Bronchial epithelial cell (primary cell): ENCODE data around the gene EPS15. TPM values are rescaled to one million over a fixed set of nuclear protein-coding genes. Genes with fewer than 3 reads are reported as not detected.

Experiments used
- DNase-seq: peaks from one replicate; pipeline ENCODE4 v3.0.0-alpha.2; 2010; ENCODE audit warnings: low read depth
- FAIRE-seq: peaks from 2 replicates; lab custom pipeline; 2011; peaks lifted over from hg19 to GRCh38; lab: Jason Lieb, UNC
- H3K27me3 ChIP-seq: 2 replicates; pipeline ENCODE4 v1.5.1; 2011; ENCODE audit warnings: low read length; ENCODE audit not compliant: control insufficient read depth, insufficient read depth
- H3K36me3 ChIP-seq: 2 replicates; pipeline ENCODE4 v1.5.1; 2011; ENCODE audit warnings: low read length; ENCODE audit not compliant: control insufficient read depth, insufficient read depth
- H3K4me3 ChIP-seq: 2 replicates; pipeline ENCODE4 v1.5.1; 2011; ENCODE audit warnings: mild to moderate bottlenecking, low read depth, low read length, control low read depth
- CTCF ChIP-seq: IDR thresholded peaks from 2 replicates; pipeline ENCODE4 v1.5.1; 2011; ENCODE audit warnings: mild to moderate bottlenecking, moderate library complexity, low read length, control low read depth, inconsistent platforms; ENCODE audit not compliant: insufficient read depth, severe bottlenecking
- total RNA-seq: library from RNA; depleted of rRNA; stranded (reverse); fragments of >200 nt; gene quantifications from 2 replicates; pipeline ENCODE4 v1.2.1, GENCODE V29; 2014

Gene EPS15
- total RNA-seq, 1 donor from 2014 or later: 34.8 TPM

- no peaks in the 10 kb centered on the region for H3K27me3 ChIP-seq
- no peaks in the 10 kb centered on the region for H3K36me3 ChIP-seq
- no peak for TF ChIP-seq CTCF
- DNase-seq (no peak), FAIRE-seq (no peak)
- no peak overlapping the region for H3K4me3 ChIP-seq
Observed at GRCh38 chr1:51523931-51524330, 4.9 kb upstream of the EPS15 start.

- H3K4me3 ChIP-seq: no peak overlapping the region
- no peaks in the 10 kb centered on the region for H3K27me3 ChIP-seq
- FAIRE-seq (no peak), DNase-seq (peak; percentile 33)
- H3K36me3 ChIP-seq: no peaks in the 10 kb centered on the region
- no peak for TF ChIP-seq CTCF
Observed at GRCh38 chr1:51520700-51521248, 1.7 kb upstream of the EPS15 start.

DNA sequence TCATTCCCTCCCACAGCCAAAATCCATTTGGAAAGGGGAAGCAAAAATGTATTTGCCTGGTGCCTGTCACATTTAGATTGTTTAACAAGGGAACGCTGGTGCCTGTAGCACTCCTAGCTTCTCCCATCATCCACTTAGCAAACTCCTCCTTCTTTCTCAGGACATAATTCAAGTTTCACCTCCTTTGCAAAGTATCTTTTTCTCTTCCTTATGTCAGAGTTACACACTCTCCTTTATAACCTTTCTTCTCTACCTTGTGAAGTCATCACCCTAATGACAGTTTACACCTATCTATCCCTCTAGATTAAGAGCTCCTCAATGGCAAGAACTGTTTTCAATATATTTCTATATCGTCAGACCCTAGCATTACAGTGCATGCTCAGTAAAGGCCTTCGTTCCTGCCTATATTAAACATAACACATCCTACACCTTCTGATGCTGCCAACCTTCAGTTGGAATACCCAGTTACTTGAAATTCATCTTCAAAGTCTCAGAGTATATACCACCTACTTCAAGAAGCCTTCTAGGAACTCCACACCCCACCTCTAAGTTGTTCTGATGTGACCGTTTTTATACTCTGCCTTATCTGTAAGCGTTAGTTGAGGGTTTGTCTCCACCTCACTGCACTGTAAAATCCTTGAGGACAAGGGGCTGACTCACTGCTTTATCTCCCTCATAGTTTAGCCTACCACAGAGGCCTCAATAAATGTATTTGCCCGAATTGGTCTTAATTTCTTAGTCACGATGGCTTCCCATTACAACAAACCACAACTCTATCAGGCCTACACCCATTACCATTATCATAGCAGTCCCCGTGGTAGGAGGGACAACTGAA, 1.0 kb upstream of the EPS15 start:
- FAIRE-seq (no peak), DNase-seq (peak; percentile 35)
- TF ChIP-seq CTCF: no peak
- Histone ChIP-seq H3K4me3 (no peak overlapping the region), H3K27me3 (no peaks in the 10 kb centered on the region), H3K36me3 (no peaks in the 10 kb centered on the region)

DNA sequence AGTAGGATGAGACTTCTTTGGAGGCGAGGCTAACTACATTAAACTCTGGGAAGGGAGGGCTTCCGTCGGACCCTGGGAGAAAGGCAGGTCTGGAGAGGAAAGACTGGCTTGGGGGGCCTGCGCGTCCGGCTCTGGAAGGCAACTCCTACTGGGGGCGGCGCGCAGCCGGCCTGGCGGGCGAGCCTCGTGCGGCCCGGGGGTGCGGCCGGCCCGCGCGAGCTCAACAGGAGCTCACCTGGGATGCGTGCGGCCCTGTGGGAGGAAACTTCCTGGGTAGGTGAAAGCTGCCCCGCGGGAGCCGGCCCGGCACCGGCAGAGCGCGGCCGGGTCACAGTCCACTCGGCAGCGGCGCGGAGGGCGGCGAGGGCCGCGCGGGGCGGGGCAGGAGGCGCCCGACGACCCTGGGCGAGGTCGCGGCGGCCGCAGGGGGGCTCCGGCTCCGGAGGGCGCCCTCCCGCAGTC, 449 bp downstream of the EPS15 start:
- H3K36me3 ChIP-seq: no peaks in the 10 kb centered on the region
- H3K27me3 ChIP-seq: no peaks in the 10 kb centered on the region
- DNase-seq (peak; percentile 56), FAIRE-seq (no peak)
- peak overlapping the region; percentile 54 for H3K4me3 ChIP-seq
- no peak for TF ChIP-seq CTCF

DNA sequence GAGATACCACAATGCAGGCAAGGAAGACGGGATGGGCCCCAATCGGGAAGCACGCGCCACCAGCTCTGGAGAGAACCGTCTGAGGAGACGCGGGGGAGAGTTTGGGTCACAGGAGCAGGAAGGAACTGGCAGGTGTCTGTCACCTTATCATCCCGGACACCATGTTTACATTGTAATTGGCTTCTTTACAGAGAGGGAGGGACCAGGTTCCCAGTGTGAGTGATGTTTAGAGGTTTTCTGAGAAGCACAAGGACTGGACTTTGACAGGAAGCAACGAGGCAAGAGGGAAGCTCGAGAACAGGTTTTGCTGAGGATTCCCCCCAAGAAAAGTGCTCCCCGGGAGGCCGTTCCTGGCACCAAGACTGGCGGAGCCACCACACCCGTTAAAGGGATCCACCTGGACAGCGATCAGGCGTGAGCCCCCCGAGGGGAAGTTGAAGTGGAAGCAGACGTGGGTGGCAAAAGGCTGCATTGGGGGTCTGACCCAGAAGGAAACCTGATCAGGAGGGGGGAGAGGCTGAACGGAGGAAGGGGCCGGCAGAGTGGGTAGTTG, 957 bp downstream of the EPS15 start:
- DNase-seq (peak; percentile 42), FAIRE-seq (no peak)
- H3K36me3 ChIP-seq: no peaks in the 10 kb centered on the region
- peak overlapping the region; percentile 54 for H3K4me3 ChIP-seq
- TF ChIP-seq CTCF: no peak
- no peaks in the 10 kb centered on the region for H3K27me3 ChIP-seq
